ENCODE results near the gene GREB1. TPM values are rescaled to one million over a fixed set of nuclear protein-coding genes. Genes with fewer than 3 reads are reported as not detected.

The GREB1 gene
- total RNA-seq, 1 experiment from 2014 or later, result 16.5 TPM

DNA sequence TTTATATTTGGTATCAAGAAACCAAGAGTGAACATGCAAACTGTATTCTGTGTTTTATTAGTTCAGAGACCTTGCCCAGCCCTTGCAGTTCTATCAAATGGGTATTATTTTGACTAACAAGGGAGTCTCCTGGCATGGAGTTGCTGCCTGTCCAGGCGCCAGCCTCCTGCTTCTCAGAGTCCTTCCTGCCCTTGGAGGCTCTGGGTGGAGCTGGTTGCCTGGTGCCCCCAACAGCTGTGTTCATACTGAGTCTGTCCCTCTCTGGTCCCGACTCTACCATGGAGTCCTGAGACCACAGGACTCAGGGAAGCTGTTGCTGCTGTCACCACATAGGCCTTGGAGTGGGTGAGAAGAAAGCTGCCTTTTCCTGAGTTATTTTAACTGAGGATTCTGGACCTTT lies 26.3 kb upstream of the GREB1 start:
- peaks cover 7 to 9% of the 10 kb centered on the region in 2 experiments; a peak in 4 of 5 replicates for H3K9me3 Mint-ChIP-seq
- TF ChIP-seq, protein P1, sequence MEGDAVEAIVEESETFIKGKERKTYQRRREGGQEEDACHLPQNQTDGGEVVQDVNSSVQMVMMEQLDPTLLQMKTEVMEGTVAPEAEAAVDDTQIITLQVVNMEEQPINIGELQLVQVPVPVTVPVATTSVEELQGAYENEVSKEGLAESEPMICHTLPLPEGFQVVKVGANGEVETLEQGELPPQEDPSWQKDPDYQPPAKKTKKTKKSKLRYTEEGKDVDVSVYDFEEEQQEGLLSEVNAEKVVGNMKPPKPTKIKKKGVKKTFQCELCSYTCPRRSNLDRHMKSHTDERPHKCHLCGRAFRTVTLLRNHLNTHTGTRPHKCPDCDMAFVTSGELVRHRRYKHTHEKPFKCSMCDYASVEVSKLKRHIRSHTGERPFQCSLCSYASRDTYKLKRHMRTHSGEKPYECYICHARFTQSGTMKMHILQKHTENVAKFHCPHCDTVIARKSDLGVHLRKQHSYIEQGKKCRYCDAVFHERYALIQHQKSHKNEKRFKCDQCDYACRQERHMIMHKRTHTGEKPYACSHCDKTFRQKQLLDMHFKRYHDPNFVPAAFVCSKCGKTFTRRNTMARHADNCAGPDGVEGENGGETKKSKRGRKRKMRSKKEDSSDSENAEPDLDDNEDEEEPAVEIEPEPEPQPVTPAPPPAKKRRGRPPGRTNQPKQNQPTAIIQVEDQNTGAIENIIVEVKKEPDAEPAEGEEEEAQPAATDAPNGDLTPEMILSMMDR (conservative IDR thresholded peaks at IDR 0.05), result no peak
- no peak overlapping the region for H3K27ac ChIP-seq (ENCODE audit: insufficient read length, low read depth, low read length)
- no peaks in the 10 kb centered on the region for H3K27me3 ChIP-seq (ENCODE audit: insufficient read depth, low read length)
- no peak overlapping the region for H3K27ac Mint-ChIP-seq
- no peaks in the 10 kb centered on the region for H3K9me3 ChIP-seq (ENCODE audit: control insufficient read depth, low read depth, low read length)
- H2BK5ac ChIP-seq (ENCODE audit: insufficient read length, low read length), result no peak overlapping the region
- no peak overlapping the region for H3T11ph ChIP-seq (ENCODE audit: low read length)
- no peak overlapping the region for H4K5ac ChIP-seq (ENCODE audit: insufficient read length, low read depth, low read length)
- no peak overlapping the region for H4K8ac ChIP-seq (replicated peaks; ENCODE audit: insufficient read length, low read depth, low read length)
- H2AFZ ChIP-seq (ENCODE audit: low read length), result no peak overlapping the region
- H3K23me2 ChIP-seq (ENCODE audit: insufficient read length, low read depth, low read length, poor library complexity, severe bottlenecking), result no peaks in the 10 kb centered on the region
- no peak overlapping the region for H3K23ac ChIP-seq (ENCODE audit: insufficient read length, low read depth, low read length)
- no peak overlapping the region for H2BK20ac ChIP-seq (ENCODE audit: low read depth, low read length, poor library complexity, severe bottlenecking)
- peaks cover 0 to 8% of the 10 kb centered on the region in 2 experiments; a peak in 2 of 4 replicates for H3K4me1 Mint-ChIP-seq
- H3K4ac ChIP-seq (ENCODE audit: low read depth, low read length), result no peak overlapping the region
- H3K9ac ChIP-seq (ENCODE audit: extremely low read depth, insufficient read length, low read length), result no peak overlapping the region
- H3K36me3 Mint-ChIP-seq (ENCODE audit: insufficient read depth in 1 of 3, low read depth in 3 of 3), result peaks cover 0 to 11% (median 10%) of the 10 kb centered on the region in 3 experiments; a peak in 5 of 7 replicates
- H3K79me1 ChIP-seq (ENCODE audit: insufficient read depth, low read depth, low read length, poor library complexity, severe bottlenecking), result no peaks in the 10 kb centered on the region
- no peak overlapping the region for H2BK15ac ChIP-seq (ENCODE audit: low read depth, low read length)
- no peak for DNase-seq
- H3K18ac ChIP-seq (ENCODE audit: insufficient read length, low read depth, low read length), result no peak overlapping the region
- H4K91ac ChIP-seq (ENCODE audit: insufficient read length, low read depth, low read length), result no peak overlapping the region
- no peak overlapping the region for H3K4me2 ChIP-seq (ENCODE audit: insufficient read depth, insufficient read length, low read length)
- WGBS (ENCODE audit: extremely low coverage, insufficient read length, low lambda C conversion rate), result no CpG with 5 or more reads among the region's 2 CpGs
- no peak overlapping the region for H2BK120ac ChIP-seq (ENCODE audit: low read depth, low read length, poor library complexity, severe bottlenecking)
- peak overlapping the region; percentile 33; the same call in 1 of the 2 replicates for H3K14ac ChIP-seq (ENCODE audit: insufficient read depth, low read length)
- H3K56ac ChIP-seq (ENCODE audit: insufficient read length, low read depth, low read length), result no peak overlapping the region
- peaks cover 2% of the 10 kb centered on the region; the same call in 1 of the 2 replicates for H3K4me1 ChIP-seq (ENCODE audit: insufficient read depth, low read length)
- no peaks in the 10 kb centered on the region for H4K20me1 ChIP-seq (ENCODE audit: control insufficient read depth, insufficient read depth, insufficient read length)
- H2AK5ac ChIP-seq (ENCODE audit: insufficient read length, low read length), result no peak overlapping the region
- H3K79me2 ChIP-seq (ENCODE audit: insufficient read depth, low read length), result peaks cover 4% of the 10 kb centered on the region; the same call in 1 of the 2 replicates
- H2BK12ac ChIP-seq (ENCODE audit: insufficient read length, low read depth, low read length), result no peak overlapping the region
- H3K4me3 Mint-ChIP-seq, result no peak overlapping the region
- no peaks in the 10 kb centered on the region for H3K27me3 Mint-ChIP-seq (ENCODE audit: low read depth)
